ENCODE measurements around the gene TULP1. TPM values are rescaled to one million over a fixed set of nuclear protein-coding genes. Genes with fewer than 3 reads are reported as not detected.

Gene TULP1
- total RNA-seq, 1 donor from 2014 or later, result not detected

DNA sequence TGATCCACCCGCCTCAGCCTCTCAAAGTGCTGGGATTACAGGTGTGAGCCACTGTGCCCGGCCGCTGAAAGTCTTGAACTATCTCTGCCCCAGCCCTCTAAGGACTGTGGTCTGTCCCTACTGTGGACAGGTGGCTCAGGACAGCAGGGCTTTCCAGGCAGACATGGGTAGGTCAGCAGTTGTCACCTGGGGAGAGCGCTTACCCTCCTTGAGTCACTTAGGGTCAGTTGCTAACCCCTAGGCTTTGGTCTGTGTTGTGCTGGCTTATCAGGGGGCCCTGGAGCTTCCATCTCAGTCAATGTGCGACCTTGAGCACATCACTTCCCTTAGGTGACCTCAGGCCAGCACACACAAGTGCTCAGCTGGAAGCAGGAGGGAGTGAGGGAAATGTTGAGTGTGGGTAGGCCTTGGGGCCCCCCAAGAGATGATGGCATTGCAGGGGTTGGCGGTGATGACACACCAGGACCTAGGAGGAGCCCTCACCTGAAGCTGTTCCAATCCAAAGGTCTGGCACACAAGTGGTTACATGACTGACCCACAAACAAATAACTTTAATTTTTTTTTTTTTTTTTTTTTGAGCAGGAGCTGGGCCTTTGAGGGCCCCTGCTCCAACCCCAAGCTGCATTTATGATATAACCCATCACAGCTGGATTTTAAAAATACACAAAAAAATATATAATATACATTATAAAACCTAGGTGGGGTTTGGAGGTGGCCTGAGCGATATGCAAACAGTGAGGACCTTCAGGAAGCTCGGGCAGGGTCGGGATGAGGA is 39.4 kb downstream of the TULP1 start:
- H3K36me3 ChIP-seq (ENCODE audit: insufficient read depth, low read length), result peaks cover 33% of the 10 kb centered on the region
- Mint-ChIP-seq H3K4me1 (ENCODE audit: low read depth, unreplicated experiment) (peaks cover 7% of the 10 kb centered on the region), H3K36me3 (ENCODE audit: low read depth, unreplicated experiment) (peaks cover 35% of the 10 kb centered on the region), H3K27ac (ENCODE audit: unreplicated experiment) (peak overlapping the region; percentile 78), H3K27me3 (ENCODE audit: low read depth, unreplicated experiment) (no peaks in the 10 kb centered on the region), H3K4me3 (ENCODE audit: unreplicated experiment) (no peak overlapping the region), H3K9me3 (ENCODE audit: unreplicated experiment) (peaks cover 3% of the 10 kb centered on the region)
- DNase-seq (ENCODE audit: low read depth) (no peak), FAIRE-seq (no peak)
- no peaks in the 10 kb centered on the region for H3K9me3 ChIP-seq (ENCODE audit: insufficient read depth, low read depth, low read length)
- no peak overlapping the region for H3K4me3 ChIP-seq (ENCODE audit: insufficient read depth, low read depth, low read length)
- no peak overlapping the region for H3K9ac ChIP-seq (ENCODE audit: low read length)
- no peaks in the 10 kb centered on the region for H3K27me3 ChIP-seq (ENCODE audit: insufficient read depth, low read length)
- no peak overlapping the region for H3K4me2 ChIP-seq (ENCODE audit: low read length)
- peaks cover 88% of the 10 kb centered on the region for H4K20me1 ChIP-seq (ENCODE audit: insufficient read depth, low read length)
- TF ChIP-seq, protein P1, sequence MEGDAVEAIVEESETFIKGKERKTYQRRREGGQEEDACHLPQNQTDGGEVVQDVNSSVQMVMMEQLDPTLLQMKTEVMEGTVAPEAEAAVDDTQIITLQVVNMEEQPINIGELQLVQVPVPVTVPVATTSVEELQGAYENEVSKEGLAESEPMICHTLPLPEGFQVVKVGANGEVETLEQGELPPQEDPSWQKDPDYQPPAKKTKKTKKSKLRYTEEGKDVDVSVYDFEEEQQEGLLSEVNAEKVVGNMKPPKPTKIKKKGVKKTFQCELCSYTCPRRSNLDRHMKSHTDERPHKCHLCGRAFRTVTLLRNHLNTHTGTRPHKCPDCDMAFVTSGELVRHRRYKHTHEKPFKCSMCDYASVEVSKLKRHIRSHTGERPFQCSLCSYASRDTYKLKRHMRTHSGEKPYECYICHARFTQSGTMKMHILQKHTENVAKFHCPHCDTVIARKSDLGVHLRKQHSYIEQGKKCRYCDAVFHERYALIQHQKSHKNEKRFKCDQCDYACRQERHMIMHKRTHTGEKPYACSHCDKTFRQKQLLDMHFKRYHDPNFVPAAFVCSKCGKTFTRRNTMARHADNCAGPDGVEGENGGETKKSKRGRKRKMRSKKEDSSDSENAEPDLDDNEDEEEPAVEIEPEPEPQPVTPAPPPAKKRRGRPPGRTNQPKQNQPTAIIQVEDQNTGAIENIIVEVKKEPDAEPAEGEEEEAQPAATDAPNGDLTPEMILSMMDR (IDR thresholded peaks at IDR 0.05; ENCODE audit: insufficient read depth, low read depth, low read length), result no peak
- TF ChIP-seq EZH2 (IDR thresholded peaks at IDR 0.05; ENCODE audit: insufficient read depth, low read length), result no peak
- H3K4me1 ChIP-seq (ENCODE audit: insufficient read depth, low read length), result peaks cover 18% of the 10 kb centered on the region
- H3K27ac ChIP-seq (ENCODE audit: low read depth, low read length), result no peak overlapping the region
- H3K79me2 ChIP-seq (ENCODE audit: insufficient read depth, low read length), result peaks cover 47% of the 10 kb centered on the region
- no peak overlapping the region for H2AFZ ChIP-seq (ENCODE audit: low read depth, low read length)

DNA sequence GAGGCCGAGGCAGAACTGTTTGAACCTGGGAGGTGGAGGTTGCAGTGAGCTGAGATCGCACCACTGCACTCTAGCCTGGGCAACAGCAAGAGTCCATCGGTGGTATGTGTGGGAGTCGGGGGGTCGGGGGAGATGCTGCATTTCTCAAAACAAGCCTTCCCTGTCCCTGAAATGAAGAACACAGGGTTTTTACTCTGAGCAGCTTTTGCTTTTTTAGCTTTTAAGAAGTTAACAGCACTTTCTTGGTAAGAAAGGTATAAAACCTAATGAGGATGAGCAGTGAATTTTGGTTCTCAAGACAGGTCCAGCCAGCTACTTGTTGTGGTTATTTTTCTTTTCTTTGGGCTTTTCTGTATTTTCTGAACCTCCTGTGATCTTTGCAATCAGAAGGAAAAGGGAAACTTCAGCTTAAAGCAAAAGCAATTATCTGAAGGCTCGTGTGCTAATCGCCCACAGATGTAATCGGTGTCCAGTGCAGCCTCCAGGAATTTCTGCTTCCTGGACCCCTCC is 40.8 kb downstream of the TULP1 start:
- peaks cover 33% of the 10 kb centered on the region for H3K36me3 ChIP-seq (ENCODE audit: insufficient read depth, low read length)
- TF ChIP-seq, protein P1 (IDR thresholded peaks at IDR 0.05; ENCODE audit: insufficient read depth, low read depth, low read length), result no peak
- TF ChIP-seq EZH2 (IDR thresholded peaks at IDR 0.05; ENCODE audit: insufficient read depth, low read length), result no peak
- no peaks in the 10 kb centered on the region for H3K27me3 ChIP-seq (ENCODE audit: insufficient read depth, low read length)
- H3K4me2 ChIP-seq (ENCODE audit: low read length), result peak overlapping the region; percentile 98
- H3K9me3 ChIP-seq (ENCODE audit: insufficient read depth, low read depth, low read length), result no peaks in the 10 kb centered on the region
- peaks cover 31% of the 10 kb centered on the region for H3K36me3 Mint-ChIP-seq (ENCODE audit: low read depth, unreplicated experiment)
- peaks cover 49% of the 10 kb centered on the region for H3K79me2 ChIP-seq (ENCODE audit: insufficient read depth, low read length)
- no peak overlapping the region for H3K27ac ChIP-seq (ENCODE audit: low read depth, low read length)
- H3K4me3 ChIP-seq (ENCODE audit: insufficient read depth, low read depth, low read length), result peak overlapping the region; percentile 31
- H3K27ac Mint-ChIP-seq (ENCODE audit: unreplicated experiment), result peak overlapping the region; percentile 44
- peak overlapping the region; percentile 100 for H3K4me3 Mint-ChIP-seq (ENCODE audit: unreplicated experiment)
- no peaks in the 10 kb centered on the region for H3K27me3 Mint-ChIP-seq (ENCODE audit: low read depth, unreplicated experiment)
- peak overlapping the region; percentile 16 for H3K9ac ChIP-seq (ENCODE audit: low read length)
- H3K9me3 Mint-ChIP-seq (ENCODE audit: unreplicated experiment), result peaks cover 7% of the 10 kb centered on the region
- FAIRE-seq, result no peak
- peaks cover 80% of the 10 kb centered on the region for H4K20me1 ChIP-seq (ENCODE audit: insufficient read depth, low read length)
- H2AFZ ChIP-seq (ENCODE audit: low read depth, low read length), result no peak overlapping the region
- peaks cover 9% of the 10 kb centered on the region for H3K4me1 Mint-ChIP-seq (ENCODE audit: low read depth, unreplicated experiment)
- DNase-seq (ENCODE audit: low read depth), result no peak
- H3K4me1 ChIP-seq (ENCODE audit: insufficient read depth, low read length), result peaks cover 24% of the 10 kb centered on the region

DNA sequence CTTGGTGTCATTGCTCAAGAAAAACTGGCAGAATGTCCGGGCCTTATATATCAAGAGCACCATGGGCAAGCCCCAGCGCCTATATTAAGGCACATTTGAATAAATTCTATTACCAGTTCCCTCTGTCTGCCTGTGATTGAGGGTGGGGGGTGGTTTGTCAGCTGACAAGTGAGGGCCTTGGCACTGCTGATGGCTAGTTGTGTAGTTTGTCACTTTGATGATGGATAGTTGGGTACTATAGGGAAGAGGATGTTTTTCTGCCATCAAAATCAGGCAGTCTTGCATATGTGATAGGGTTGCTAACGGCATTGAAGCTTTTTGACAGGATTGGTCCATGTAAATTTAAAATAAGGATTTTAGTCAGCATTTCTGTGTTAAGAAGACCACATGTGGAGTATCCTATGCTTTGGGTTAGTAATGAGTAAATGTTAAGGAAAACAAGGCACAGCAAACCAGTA is 42.0 kb downstream of the TULP1 start:
- Histone ChIP-seq H3K79me2 (ENCODE audit: insufficient read depth, low read length) (peaks cover 49% of the 10 kb centered on the region), H3K4me3 (ENCODE audit: insufficient read depth, low read depth, low read length) (peak overlapping the region; percentile 99), H3K27ac (ENCODE audit: low read depth, low read length) (no peak overlapping the region), H4K20me1 (ENCODE audit: insufficient read depth, low read length) (peaks cover 71% of the 10 kb centered on the region), H3K4me2 (ENCODE audit: low read length) (peak overlapping the region; percentile 98), H3K9me3 (ENCODE audit: insufficient read depth, low read depth, low read length) (no peaks in the 10 kb centered on the region), H3K36me3 (ENCODE audit: insufficient read depth, low read length) (peaks cover 33% of the 10 kb centered on the region), H3K4me1 (ENCODE audit: insufficient read depth, low read length) (peaks cover 24% of the 10 kb centered on the region), H3K27me3 (ENCODE audit: insufficient read depth, low read length) (no peaks in the 10 kb centered on the region), H3K9ac (ENCODE audit: low read length) (peak overlapping the region; percentile 94), H2AFZ (ENCODE audit: low read depth, low read length) (no peak overlapping the region)
- Mint-ChIP-seq H3K27ac (ENCODE audit: unreplicated experiment) (peak overlapping the region; percentile 85), H3K36me3 (ENCODE audit: low read depth, unreplicated experiment) (peaks cover 31% of the 10 kb centered on the region), H3K4me1 (ENCODE audit: low read depth, unreplicated experiment) (peaks cover 9% of the 10 kb centered on the region), H3K27me3 (ENCODE audit: low read depth, unreplicated experiment) (no peaks in the 10 kb centered on the region), H3K9me3 (ENCODE audit: unreplicated experiment) (peaks cover 7% of the 10 kb centered on the region), H3K4me3 (ENCODE audit: unreplicated experiment) (peak overlapping the region; percentile 100)
- no peak for FAIRE-seq
- DNase-seq (ENCODE audit: low read depth), result no peak
- TF ChIP-seq EZH2 (IDR thresholded peaks at IDR 0.05; ENCODE audit: insufficient read depth, low read length), result no peak
- TF ChIP-seq, protein P1 (IDR thresholded peaks at IDR 0.05; ENCODE audit: insufficient read depth, low read depth, low read length), result no peak

Data from astrocyte (in vitro differentiated cells and primary cell).